ENCODE data around the gene LBX1.

The LBX1 gene

DNA sequence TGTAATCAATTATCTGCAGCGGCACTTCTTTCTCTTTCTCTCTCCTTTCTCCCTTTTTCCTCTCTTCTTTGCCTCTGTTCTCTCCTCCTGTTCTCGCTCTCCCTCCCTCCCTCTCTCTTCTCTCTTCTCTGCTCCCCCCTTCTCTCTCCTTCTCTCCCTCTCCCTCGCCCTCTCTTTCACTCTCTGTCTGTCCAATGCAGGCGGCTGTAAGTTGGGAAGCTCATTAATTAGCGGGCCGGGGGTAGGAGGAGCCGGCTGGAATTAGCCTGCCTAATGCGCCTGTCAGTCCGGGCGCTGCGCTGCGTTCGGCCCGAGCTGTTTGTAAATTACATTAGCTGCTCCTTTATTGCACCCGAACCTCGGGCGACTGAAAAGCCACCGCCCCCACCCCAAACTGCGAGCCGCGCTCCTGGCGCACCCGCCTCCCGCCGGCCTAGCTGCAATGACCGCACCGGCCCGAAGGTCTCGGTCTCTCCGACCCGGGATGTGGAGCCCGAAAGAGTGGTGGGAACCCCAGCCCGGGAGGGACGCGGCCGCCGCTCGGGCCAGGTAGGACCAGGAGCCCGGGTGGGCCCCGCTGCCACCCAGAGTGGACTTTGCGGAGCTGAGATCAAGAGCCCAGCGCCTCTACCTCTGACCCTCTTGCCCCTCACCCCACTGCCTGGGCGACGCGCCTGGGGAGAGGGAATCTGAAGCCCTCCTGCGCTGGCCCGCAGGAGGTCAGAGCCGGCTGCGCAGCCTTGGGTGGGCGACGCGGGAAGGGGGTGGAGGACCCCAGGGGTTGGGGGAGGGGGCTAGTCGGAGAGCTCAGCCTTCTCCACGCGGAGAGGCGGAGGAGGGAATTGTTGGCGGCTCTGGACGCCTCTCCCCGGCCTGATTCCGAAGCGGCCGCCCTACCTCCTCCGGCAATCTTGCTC lies at the start of gene LBX1:
Gene LBX1 (minus strand): TSS at position 198 of the 917 bp plus-strand sequence. CDS start 648 bp downstream, outside the sequence.
- DNase-seq (ENCODE audit: low read depth), result no peak

DNA sequence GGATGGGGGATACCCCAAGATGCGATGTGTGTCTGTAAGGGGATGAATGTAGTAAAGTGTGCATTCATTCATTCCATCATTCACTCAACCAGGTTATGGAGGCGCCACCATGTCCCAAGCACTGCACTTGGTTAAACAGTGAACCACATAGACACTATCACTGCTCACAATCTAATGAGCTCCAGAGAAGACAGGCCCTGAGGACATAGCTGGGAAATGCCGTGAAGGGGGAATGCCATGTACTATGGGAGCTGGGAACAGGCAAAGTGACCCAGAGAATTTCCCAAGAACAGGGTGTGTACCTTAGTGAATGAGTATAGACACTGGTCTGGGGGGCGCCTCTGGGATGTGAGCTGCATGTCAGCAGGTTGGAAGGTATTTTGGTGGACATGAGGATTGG lies 44.5 kb upstream of the LBX1 start:
- no peak for DNase-seq (ENCODE audit: low read depth)

DNA sequence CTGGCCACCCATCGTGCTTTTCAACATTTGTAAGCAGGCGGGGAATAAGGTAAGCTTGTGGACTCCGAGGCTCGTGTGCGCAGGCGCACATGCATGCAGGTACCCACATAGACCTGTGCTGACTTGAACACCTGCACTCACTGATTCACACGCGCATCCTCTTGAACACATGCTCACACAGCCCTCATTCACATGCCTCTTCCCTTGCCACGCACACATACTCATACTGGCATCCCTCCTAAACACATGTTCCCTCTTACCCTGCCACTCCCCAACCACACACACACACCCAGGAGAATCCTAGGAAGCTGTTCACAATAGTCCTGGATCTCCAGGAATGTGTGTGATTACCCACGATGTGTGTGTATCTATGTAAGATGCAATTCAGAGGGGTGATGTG lies 44.1 kb upstream of the LBX1 start:
- DNase-seq (ENCODE audit: low read depth), result no peak

DNA sequence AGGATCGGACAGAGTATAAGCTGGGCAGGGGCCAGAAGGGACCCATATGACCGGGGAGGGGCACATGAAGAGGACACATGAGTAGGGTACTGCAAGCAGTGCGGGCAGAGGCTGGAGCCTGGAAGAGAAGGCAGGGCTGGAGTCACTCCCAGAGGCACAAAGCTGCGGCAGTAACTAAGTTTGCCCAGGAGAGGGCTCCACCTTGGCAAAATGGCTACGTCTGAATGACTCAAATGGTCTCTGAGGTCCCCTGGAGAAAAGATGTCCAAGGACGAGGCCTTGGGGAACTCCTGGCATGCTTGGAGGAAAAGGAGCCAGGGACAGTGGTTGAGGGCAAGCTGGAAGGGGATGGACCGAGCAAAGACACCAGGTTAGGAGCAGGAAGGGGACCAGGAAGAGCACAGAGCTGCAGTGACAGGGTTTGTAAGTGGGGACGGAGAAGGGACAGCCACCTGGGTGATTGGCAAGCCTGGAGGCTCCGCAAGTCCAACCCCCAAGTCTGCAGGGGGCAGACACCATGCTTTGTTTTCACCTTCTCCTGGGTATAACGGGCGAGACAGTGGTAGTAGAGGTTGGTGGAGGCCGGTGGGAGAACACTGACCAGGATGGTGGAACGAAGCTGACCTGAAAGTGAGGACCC lies 43.1 kb upstream of the LBX1 start:
- DNase-seq (ENCODE audit: low read depth), result peak; percentile 75

GRCh38 chr10:101270763-101271162 lies 41.5 kb upstream of the LBX1 start:
- DNase-seq (ENCODE audit: low read depth), result no peak

GRCh38 chr10:101267776-101268175 lies 38.5 kb upstream of the LBX1 start:
- DNase-seq (ENCODE audit: low read depth), result no peak

DNA sequence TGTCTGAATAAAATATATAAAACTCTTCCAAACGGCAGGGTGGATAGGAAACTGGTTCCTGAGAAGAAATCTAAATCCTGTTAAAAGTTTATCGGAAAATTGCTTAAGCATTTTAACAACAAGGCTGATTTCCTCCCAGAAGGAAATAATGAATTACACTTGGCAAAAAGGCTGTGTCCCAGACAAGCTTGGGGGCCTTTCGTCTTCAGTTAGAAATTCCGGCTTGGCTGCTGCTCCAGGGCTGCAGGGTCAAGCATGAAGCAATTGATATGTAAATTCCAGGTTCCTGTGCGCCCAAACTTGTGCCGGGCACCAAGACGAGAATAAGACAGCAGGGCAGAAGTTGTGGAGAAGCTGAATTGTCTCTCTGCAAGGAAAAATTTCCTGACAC lies 38.0 kb upstream of the LBX1 start:
- DNase-seq (ENCODE audit: low read depth), result no peak

- no peak for DNase-seq (ENCODE audit: low read depth)
Measured at GRCh38 chr10:101266381-101267289, 37.4 kb upstream of the LBX1 start.

DNA sequence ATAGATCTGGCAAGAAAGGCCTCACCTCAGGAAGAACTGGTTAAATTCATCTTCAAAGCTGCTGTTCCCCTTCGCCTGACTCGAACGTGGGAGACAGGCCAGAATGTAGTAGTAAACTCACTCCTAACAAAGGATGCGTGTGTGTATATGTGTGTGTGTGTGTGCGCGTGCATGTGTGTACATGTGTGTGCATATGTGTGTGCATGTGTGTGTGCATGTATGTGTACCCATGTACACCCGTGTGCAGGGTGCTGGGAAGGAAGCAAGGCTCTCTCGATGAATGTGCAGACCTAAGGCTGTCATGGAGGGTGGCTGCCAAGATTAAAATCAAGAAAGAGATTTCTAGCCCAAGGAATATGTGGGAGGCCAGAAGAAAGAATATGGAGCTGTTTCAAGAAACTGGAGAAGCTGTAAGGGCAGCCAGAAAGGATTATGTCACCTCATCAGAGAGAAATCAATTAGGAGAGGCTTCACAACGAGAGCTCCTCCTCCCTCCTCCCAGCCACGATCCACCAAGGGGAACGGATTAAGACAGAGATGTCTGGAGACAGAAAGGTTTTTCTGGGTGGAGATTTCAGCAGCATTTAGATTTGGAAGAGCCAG lies 34.0 kb upstream of the LBX1 start:
- no peak for DNase-seq (ENCODE audit: low read depth)

DNA sequence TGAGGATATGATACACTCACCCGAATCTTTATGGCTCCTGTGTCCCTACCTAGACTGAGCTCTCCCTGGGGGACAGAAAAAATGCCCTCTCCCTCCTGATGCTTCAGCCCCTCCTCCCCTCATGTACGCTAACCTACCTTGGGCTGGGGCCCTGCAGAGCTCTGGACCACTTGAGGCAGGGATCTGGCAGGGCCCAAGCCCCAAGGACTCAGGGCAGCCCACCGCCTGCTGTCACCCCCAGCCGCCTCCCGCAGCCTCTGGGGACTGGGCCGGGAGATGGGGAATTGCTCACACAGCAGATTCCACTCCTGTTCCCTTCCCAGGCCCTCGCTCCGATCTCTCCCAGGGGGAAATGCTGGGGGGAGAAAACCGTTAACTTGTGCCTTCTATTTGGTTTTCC lies 32.9 kb upstream of the LBX1 start:
- DNase-seq (ENCODE audit: low read depth), result no peak

DNA sequence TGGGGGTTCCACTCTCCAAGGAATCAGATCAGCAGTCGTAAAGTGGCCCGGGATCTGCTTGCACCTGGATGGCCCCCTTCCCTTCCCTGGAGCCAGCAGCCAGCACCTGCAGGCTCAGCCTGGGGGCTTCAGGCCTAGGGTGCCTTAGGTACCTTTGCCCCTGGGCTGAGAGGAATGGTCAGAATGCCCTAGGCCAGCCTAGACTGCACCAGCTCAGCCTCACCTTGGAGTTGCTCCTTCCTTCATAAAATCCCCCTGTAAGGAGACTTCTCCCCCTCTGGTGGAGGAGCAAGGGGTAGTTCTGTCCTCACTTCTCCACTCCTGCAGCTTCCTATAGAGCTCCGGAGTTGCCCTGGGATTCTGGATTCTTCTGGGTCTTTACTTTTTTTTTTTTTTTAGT lies 32.4 kb upstream of the LBX1 start:
- DNase-seq (ENCODE audit: low read depth), result no peak

- DNase-seq (ENCODE audit: low read depth), result no peak
Measured at GRCh38 chr10:101260764-101261481, 31.7 kb upstream of the LBX1 start.

- peak; percentile 46 for DNase-seq (ENCODE audit: low read depth)
Measured at GRCh38 chr10:101258179-101258885, 29.1 kb upstream of the LBX1 start.

GRCh38 chr10:101257491-101257890 lies 28.2 kb upstream of the LBX1 start:
- DNase-seq (ENCODE audit: low read depth), result no peak

DNA sequence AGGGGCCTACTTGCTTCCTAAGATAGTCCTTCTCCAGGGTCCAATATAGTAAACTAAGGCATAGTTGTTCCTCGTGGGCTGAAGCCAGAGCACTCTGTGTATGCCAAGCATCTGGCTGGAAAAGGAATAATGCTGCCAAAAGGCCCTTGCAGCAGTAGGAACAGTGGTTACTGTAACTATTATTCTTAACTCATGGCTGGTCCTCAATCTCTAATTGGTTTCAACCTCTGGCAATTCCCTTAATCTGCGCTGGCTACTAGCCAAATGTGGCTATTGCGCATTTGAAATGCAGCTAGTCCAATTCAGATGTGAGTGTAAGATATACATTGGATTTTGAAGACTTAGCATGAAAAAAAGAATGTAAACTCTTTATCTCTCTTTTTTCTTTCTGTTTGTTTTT lies 27.8 kb upstream of the LBX1 start:
- DNase-seq (ENCODE audit: low read depth), result no peak

DNA sequence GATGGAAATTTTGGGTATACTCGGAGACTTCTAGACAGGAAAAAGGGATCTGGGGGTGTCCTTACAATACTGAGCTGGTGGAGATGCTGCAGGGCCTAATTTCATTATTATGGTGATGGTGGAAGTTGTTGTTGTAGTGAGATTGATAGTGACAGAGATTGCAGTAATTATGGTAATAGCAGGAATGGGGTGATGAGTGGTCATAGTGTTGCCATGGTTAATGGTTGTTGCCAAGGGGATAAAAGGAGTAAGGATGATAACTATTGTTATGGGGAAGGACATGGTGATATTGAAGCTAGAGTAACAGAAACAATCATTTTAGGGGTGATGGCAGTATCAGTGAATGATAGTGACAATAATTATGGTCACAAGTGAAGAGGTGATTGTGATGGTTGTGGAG lies 27.1 kb upstream of the LBX1 start:
- no peak for DNase-seq (ENCODE audit: low read depth)

DNA sequence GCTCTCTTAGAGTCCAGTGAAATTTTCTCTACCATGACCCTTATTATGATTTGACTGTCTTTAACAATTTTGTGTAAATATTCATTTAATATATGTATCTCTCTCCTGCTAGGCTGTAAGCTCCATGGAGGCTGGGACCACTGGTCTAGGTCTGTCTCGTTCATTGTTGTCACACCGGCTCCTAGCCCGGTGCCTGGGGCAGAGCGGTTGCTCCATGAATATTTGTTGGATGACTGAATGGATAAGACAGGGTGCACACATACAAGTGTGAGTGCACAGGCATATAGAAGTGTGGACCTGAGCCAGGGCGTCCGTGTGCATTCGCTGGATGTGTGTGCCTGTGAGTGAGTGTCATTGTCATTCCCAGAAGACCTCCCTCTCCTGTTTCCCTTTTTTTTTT lies 20.9 kb upstream of the LBX1 start:
- no peak for DNase-seq (ENCODE audit: low read depth)

GRCh38 chr10:101249171-101249581 lies 19.9 kb upstream of the LBX1 start:
- DNase-seq (ENCODE audit: low read depth), result no peak

DNA sequence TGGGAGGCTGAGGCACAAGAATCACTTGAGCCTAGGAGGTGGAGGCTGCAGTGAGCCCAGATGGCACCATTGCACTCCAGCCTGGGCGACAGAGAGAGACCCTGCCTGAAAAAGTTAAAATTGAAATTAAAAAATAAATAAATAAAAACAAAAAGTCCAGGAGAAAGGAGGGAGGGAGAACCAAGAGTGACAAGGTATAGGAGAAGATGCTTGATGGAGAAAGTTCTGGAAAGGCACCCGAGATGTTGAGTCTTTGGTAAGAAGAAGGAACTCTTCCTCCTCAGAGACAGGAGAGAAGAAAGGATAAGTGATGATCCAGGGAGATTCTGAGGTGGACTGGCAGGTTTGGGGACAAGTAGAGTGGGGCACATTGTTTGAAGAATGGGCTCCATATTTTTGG lies 17.4 kb upstream of the LBX1 start:
- no peak for DNase-seq (ENCODE audit: low read depth)

- DNase-seq (ENCODE audit: low read depth), result peak; percentile 72
Measured at GRCh38 chr10:101244321-101245050, 15.2 kb upstream of the LBX1 start.

All from ELR (cell line).